Mucosa of stomach (tissue), 1 donor: Measurements from ENCODE around the gene TIAM2.

Experiments used
- H3K27me3 ChIP-seq: one replicate; pipeline ENCODE4 v1.7.0; 2013; ENCODE audit warnings: mild to moderate bottlenecking, low read length; ENCODE audit not compliant: control insufficient read depth, insufficient read depth
- H3K36me3 ChIP-seq: one replicate; pipeline ENCODE4 v1.7.0; 2013; ENCODE audit warnings: low read length; ENCODE audit not compliant: control insufficient read depth, insufficient read depth
- H3K4me1 ChIP-seq: one replicate; pipeline ENCODE4 v1.7.0; 2013; ENCODE audit warnings: mild to moderate bottlenecking, low read length; ENCODE audit not compliant: control insufficient read depth, insufficient read depth
- H3K4me3 ChIP-seq: one replicate; pipeline ENCODE4 v1.7.0; 2013; ENCODE audit warnings: low read length
- H3K9ac ChIP-seq: one replicate; pipeline ENCODE4 v1.7.0; 2013; ENCODE audit warnings: mild to moderate bottlenecking, low read length, moderate library complexity
- H3K9me3 ChIP-seq: one replicate; pipeline ENCODE4 v1.7.0; 2013; ENCODE audit warnings: mild to moderate bottlenecking, low read length, moderate library complexity; ENCODE audit not compliant: control insufficient read depth
- donor health status: Pancreatic carcinoma.

The TIAM2 gene

DNA sequence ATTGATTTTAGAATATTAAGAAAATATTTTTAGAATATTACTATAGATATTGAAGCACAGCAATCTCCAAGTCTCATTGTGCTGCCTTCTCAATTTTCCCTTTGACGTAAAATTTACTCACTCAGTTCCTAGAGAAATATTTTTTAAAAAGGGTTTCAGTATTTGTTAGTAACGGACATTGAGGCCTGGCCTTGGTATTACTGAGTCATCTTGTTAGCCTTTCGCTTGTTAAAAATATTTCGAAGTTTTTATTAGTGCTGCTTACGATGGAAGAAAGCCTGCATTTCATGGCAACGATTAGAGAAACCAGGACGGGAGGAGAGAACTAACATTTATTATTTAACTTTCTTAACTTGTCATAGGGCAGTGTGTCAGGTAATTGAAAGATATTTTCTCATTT, 82.2 kb downstream of the TIAM2 start:
- H3K27me3 ChIP-seq, result no peaks in the 10 kb centered on the region
- peaks cover 9% of the 10 kb centered on the region for H3K4me1 ChIP-seq
- no peak overlapping the region for H3K4me3 ChIP-seq

DNA sequence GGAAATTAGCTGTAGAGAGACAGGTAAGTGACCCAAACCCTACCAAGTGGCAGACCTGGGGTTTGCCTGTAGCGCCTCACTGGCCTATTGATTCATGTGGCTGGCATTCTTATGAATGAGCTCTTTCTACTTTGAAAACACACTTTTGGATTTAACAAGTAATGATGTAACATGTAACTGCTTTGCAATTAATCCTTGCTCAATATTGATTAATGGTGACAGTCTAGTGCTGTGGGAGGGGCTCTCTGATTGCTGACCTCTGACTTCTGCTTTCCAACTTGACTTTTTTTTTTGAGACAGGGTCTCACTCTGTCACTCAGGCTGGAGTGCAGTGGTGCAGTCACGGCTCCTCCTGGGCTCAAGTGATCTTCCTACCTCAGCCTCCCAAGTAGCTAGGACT, 82.7 kb downstream of the TIAM2 start:
- Histone ChIP-seq H3K4me1 (peaks cover 9% of the 10 kb centered on the region), H3K9ac (no peak overlapping the region), H3K27me3 (no peaks in the 10 kb centered on the region), H3K9me3 (no peaks in the 10 kb centered on the region), H3K36me3 (no peaks in the 10 kb centered on the region), H3K4me3 (no peak overlapping the region)

More for the DNA sequence above, 82.2 kb downstream of the TIAM2 start:
- no peak overlapping the region for H3K9ac ChIP-seq
- no peaks in the 10 kb centered on the region for H3K36me3 ChIP-seq
- H3K9me3 ChIP-seq, result no peaks in the 10 kb centered on the region

DNA sequence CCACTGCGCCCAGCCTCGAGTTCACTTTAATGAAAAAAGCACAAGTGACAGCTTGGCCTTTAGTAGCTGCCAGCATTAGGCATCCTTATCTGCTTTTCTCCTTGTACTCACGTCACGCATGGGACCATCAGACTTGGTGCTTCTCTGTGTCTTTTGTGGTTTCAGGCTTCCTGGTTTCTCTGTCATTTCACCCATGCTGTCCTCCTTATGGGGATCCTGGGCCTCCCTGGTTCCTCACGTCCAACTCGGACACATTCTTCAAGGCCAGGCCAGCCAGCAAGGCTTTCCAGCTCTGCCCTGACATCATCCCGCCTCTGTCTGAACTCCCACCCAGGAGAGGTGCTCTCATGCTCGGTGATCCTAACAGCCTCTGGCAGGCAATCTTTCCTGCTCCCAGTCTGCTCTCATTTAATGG, 83.2 kb downstream of the TIAM2 start:
- Histone ChIP-seq H3K4me3 (no peak overlapping the region), H3K27me3 (no peaks in the 10 kb centered on the region), H3K9ac (no peak overlapping the region), H3K4me1 (peaks cover 9% of the 10 kb centered on the region), H3K9me3 (no peaks in the 10 kb centered on the region), H3K36me3 (no peaks in the 10 kb centered on the region)

DNA sequence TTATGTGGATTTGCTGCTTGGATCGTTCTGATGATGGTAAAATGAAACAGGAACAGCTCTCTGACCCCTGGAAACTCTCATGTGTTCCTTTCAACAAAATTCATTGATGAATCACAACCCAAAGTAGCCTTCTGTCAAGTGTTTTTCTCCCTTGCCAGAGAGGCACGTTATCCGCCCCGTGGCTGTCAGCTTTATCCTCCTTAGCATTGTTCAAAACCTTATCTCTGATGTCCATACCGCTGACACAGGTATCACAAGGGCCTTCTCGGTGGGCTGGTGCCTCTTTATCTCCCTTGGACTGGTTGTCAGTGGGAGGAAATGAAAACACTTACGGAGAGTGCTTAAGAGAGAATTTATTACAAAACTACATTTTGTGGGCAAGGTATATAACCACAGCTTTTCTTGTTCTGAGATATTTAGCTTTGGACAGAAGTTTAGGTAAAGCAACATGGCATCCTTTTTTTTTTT, 84.9 kb downstream of the TIAM2 start:
- no peak overlapping the region for H3K4me3 ChIP-seq
- H3K9me3 ChIP-seq, result no peaks in the 10 kb centered on the region
- H3K36me3 ChIP-seq, result no peaks in the 10 kb centered on the region
- no peak overlapping the region for H3K9ac ChIP-seq
- H3K27me3 ChIP-seq, result no peaks in the 10 kb centered on the region
- H3K4me1 ChIP-seq, result peaks cover 22% of the 10 kb centered on the region

DNA sequence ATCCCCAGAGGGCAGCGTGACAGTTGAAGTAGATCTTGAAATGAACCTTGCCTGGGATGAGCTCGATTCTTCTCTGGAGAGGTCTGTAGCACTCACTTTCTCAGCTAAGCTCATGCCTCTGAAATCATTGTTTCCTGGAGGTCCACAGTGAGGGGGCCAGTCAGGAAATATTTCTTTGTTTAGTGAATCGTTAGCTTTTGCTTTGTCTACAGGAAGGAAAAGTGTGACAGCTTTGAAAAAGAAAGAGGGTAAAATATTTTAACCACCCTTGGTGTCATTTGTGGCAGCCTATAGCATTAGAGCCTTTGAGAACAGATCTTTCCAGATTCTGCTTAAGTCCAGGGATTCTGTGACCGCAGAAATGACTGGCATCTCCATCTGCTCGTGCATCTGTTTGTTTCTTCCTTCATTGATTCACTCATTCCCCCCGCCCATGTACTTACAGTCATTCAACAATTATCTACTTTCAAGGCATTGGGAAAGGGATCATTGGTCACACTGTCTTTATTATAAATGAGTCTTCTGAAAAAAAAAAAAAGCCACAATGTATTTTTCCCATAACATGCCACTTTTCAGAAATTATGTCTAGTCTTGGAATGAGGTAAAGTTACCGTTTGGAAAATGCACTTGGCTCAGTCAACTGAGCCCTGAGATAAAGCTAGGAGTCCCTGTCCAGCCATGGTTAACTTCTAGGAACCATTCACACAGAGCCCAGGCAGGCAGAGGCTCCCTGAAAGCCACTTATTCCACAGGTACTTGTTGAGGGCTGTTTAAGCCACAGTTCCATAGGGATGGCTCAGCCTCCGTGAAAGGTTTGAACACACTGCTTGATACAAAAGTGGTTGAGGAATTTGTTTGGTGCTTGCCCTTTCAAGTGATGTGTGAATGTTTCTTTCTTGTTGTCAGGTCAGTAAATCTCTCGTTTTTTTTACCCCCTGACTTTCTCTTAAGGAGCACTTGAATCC, 86.0 kb downstream of the TIAM2 start:
- Histone ChIP-seq H3K27me3 (no peaks in the 10 kb centered on the region), H3K9ac (no peak overlapping the region)

DNA sequence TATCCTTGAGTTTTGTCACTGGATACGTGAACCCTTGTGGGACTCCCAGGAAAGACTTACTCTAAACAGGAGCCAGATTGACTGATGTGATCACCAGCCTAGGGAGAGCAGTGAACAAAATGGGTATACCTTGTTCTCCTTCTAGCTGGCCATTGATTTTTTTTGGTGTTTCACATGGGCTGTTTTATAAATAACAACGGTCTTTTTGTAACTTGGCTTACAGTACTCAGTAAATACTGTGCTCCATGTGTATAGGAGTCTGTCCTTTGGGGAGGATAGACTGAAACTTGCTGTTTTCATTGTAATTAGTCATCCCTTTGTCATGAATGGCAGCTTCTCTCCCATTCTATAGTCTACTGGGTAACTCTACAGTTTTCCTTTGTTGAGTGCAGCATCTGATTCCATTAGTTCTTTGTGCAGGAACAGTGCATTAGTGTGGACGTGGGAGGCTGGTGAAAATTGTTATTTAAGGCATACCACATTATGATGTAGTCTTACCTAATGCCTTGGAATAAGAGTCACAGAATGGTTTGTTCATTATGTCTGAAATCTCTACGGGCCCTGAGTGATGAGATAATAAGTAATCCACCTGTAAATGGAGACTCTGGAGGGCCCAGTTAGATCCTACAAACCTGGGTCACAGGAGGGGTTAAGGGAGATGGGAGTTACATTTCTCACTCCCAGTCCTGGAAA, 89.5 kb downstream of the TIAM2 start:
- no peaks in the 10 kb centered on the region for H3K36me3 ChIP-seq
- no peak overlapping the region for H3K4me3 ChIP-seq
- H3K9ac ChIP-seq, result no peak overlapping the region
- peaks cover 22% of the 10 kb centered on the region for H3K4me1 ChIP-seq
- H3K27me3 ChIP-seq, result no peaks in the 10 kb centered on the region
- H3K9me3 ChIP-seq, result no peaks in the 10 kb centered on the region

More for the DNA sequence above, 86.0 kb downstream of the TIAM2 start:
- H3K9me3 ChIP-seq, result no peaks in the 10 kb centered on the region
- H3K4me3 ChIP-seq, result no peak overlapping the region
- H3K4me1 ChIP-seq, result peaks cover 22% of the 10 kb centered on the region
- no peaks in the 10 kb centered on the region for H3K36me3 ChIP-seq

- Histone ChIP-seq H3K9me3 (no peaks in the 10 kb centered on the region), H3K36me3 (no peaks in the 10 kb centered on the region), H3K27me3 (no peaks in the 10 kb centered on the region), H3K4me3 (no peak overlapping the region), H3K9ac (no peak overlapping the region), H3K4me1 (peaks cover 22% of the 10 kb centered on the region)
These were observed 90.6 kb downstream of the TIAM2 start for GRCh38 chr6:155085582-155086257.

DNA sequence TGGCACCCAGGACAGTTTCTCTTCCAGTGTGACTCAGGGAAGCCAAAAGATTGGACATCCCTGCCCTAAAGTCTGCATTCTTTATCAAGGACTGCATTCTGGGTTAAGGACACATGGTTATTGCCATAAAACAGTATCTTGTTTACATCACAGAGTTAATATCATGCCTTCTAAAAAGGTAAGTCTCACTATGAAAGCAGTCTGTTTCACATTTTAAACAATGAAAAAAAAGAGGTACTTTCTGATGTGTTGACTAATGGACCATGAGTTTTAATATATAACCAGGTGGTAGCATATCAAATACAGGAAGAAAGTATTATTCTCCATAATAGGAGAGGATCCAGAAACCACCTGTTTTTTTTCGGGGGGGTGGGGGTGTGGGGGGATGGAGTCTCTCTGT, 93.7 kb downstream of the TIAM2 start:
- Histone ChIP-seq H3K4me3 (no peak overlapping the region), H3K9me3 (no peaks in the 10 kb centered on the region), H3K4me1 (peaks cover 17% of the 10 kb centered on the region), H3K27me3 (no peaks in the 10 kb centered on the region), H3K9ac (no peak overlapping the region), H3K36me3 (no peaks in the 10 kb centered on the region)

DNA sequence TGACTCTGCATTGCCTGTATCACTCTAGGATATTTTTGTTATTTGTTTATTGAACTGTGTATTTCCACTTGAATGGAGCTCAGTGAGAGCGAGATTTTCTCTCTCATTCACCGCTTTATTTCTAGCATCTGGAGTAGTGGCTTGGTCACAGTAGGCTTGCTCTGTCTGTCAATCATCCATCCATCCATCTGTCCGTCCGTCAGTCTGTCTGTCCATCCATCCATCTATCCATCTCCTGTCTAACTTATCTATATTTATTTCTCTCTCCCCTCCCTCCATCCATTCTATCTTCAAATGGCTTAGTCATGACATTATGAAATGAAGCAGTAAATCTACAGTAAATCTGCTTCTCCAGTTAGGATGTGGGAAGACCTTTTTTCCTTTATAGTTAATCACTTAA, 94.6 kb downstream of the TIAM2 start:
- no peaks in the 10 kb centered on the region for H3K9me3 ChIP-seq
- H3K27me3 ChIP-seq, result no peaks in the 10 kb centered on the region
- H3K9ac ChIP-seq, result no peak overlapping the region
- H3K36me3 ChIP-seq, result no peaks in the 10 kb centered on the region
- peaks cover 11% of the 10 kb centered on the region for H3K4me1 ChIP-seq
- no peak overlapping the region for H3K4me3 ChIP-seq

GRCh38 chr6:155090166-155090565, 95.1 kb downstream of the TIAM2 start:
- Histone ChIP-seq H3K9ac (no peak overlapping the region), H3K27me3 (no peaks in the 10 kb centered on the region), H3K9me3 (no peaks in the 10 kb centered on the region), H3K36me3 (no peaks in the 10 kb centered on the region), H3K4me3 (no peak overlapping the region), H3K4me1 (peaks cover 8% of the 10 kb centered on the region)

DNA sequence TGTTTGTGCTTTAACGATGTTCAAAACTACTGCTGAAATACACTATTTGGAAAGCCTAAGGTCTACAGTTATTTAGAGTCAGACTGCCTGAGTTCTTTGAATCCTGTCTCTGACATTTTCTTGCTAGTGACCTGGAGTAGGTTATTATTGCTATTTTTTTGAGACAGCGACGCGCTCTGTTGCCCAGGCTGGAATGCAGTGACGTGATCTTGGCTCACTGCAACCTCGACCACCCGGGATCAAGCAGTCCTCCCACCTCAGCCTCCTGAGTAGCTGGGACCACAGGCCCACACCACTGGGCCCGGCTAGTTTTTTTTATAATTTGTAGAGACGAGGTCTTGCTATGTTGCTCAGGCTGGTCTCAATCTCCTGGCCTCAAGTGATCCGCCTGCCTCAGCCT, 96.6 kb downstream of the TIAM2 start:
- H3K27me3 ChIP-seq, result no peaks in the 10 kb centered on the region

GRCh38 chr6:155093430-155093829, 98.3 kb downstream of the TIAM2 start:
- Histone ChIP-seq H3K4me1 (peaks cover 4% of the 10 kb centered on the region), H3K9me3 (no peaks in the 10 kb centered on the region), H3K4me3 (no peak overlapping the region), H3K27me3 (no peaks in the 10 kb centered on the region), H3K9ac (no peak overlapping the region), H3K36me3 (no peaks in the 10 kb centered on the region)

More for the DNA sequence above, 96.6 kb downstream of the TIAM2 start:
- H3K4me3 ChIP-seq, result no peak overlapping the region
- peaks cover 8% of the 10 kb centered on the region for H3K4me1 ChIP-seq
- H3K9me3 ChIP-seq, result no peaks in the 10 kb centered on the region
- no peak overlapping the region for H3K9ac ChIP-seq
- no peaks in the 10 kb centered on the region for H3K36me3 ChIP-seq
